Transverse colon (tissue), 4 donors: ENCODE measurements around the gene CTF1.
A peak's percentile ranks its signal among the peaks of the same experiment; 100 is the strongest.

ENCODE experiments used
- EP300 ChIP-seq: sonication (generic); formaldehyde crosslinking; IDR thresholded peaks from one replicate; pipeline ENCODE4 v1.6.1; 2017; ENCODE audit warnings: antibody characterized with exemption, low read depth
- POLR2A ChIP-seq: fragments of 450-650 bp; IDR thresholded peaks from one replicate; pipeline ENCODE4 v1.6.1; 2016; ENCODE audit warnings: antibody characterized with exemption, mild to moderate bottlenecking, moderate library complexity
- POLR2AphosphoS5 ChIP-seq, 3 donors: sonication (generic); formaldehyde crosslinking; IDR thresholded peaks; one replicate each; pipeline ENCODE4 v1.6.1; 2016; ENCODE audit warnings: antibody characterized with exemption in 3 of 3
- TF ChIP-seq, protein P1 (sequence below), 5 experiments: fragments of 200-600 bp in 3 of 5; fragments of 450-650 bp in 2 of 5; sonication (generic) in 3 of 5; IDR thresholded peaks; 1 replicate in 2 of 5; 2 replicates in 3 of 5; pipeline ENCODE4 v1.5.1; 2016 to 2017; ENCODE audit warnings: antibody characterized with exemption in 5 of 5, inconsistent platforms in 3 of 5, mild to moderate bottlenecking in 2 of 5, moderate library complexity in 1 of 5

DNA sequence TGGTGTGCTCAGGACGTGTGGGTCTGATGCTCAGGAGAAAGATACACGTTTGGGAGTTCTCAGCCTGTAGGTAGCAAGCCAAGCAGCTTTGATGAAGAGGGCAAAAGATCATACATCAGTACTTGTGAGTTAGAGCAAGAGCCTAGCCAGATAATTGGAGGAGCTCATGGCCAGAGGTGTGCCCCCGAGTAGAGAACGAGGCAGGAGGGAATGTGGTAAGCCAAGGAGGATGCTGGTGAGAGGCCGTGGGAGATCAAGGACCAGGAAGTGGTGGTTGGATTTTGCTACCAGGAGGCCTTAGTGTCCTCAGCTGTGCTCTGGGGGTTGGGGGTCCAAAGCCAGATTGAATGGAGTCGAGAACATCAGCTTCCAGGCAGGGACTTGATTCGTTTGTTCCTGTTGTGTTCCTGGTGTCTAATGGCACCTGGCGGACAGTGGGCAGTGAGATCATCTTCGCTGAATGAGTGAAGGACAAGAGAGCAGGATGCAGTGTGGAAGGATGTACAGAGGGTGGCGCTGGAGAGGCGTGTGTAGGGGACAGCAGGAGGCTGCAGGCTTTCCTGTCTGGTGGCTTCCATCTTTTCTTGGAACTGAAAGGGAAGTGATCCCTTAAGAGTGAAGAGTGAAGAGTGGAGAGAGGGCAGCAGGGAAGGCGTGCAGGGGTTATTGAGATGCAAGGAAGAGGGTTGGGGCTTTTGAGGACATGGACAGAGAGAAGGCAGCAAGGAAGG lies 38.6 kb downstream of the CTF1 start:
- TF ChIP-seq, protein P1, sequence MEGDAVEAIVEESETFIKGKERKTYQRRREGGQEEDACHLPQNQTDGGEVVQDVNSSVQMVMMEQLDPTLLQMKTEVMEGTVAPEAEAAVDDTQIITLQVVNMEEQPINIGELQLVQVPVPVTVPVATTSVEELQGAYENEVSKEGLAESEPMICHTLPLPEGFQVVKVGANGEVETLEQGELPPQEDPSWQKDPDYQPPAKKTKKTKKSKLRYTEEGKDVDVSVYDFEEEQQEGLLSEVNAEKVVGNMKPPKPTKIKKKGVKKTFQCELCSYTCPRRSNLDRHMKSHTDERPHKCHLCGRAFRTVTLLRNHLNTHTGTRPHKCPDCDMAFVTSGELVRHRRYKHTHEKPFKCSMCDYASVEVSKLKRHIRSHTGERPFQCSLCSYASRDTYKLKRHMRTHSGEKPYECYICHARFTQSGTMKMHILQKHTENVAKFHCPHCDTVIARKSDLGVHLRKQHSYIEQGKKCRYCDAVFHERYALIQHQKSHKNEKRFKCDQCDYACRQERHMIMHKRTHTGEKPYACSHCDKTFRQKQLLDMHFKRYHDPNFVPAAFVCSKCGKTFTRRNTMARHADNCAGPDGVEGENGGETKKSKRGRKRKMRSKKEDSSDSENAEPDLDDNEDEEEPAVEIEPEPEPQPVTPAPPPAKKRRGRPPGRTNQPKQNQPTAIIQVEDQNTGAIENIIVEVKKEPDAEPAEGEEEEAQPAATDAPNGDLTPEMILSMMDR (IDR thresholded peaks at IDR 0.05) = peak; percentile 30 to 42 (median 40)
- TF ChIP-seq POLR2A (no peak), POLR2AphosphoS5 (IDR thresholded peaks at IDR 0.05) (no peak), EP300 (no peak)
